Endothelial cell of umbilical vein (primary cell): Measurements from ENCODE around the gene PLA2G6. TPM values are rescaled to one million over a fixed set of nuclear protein-coding genes. Genes with fewer than 3 reads are reported as not detected.

Experiments
- BruUV-seq: library from RNA; stranded (reverse); fragments of 400-500 nt; replicated peaks from 2 replicates; lab custom pipeline; 2021; lab: Mats Ljungman, UMichigan
- CTCF ChIA-PET: fragments of 300-600, 350-600 bp; sonication (Branson Sonifier 250); formaldehyde crosslinking; loops from one replicate; lab custom pipeline; 2021; ENCODE audit warnings: antibody characterized with exemption, inconsistent platforms; lab: Charles Lee
- POLR2A ChIA-PET: fragments of 300-600, 350-600 bp; sonication (Branson Sonifier 250); formaldehyde crosslinking; loops from one replicate; lab custom pipeline; 2021; ENCODE audit warnings: antibody characterized with exemption, inconsistent platforms; lab: Charles Lee
- DNase-seq: peaks from one replicate; pipeline ENCODE4 v3.0.0-alpha.2; 2011; ENCODE audit warnings: low read depth, low spot score
- FAIRE-seq: peaks from 2 replicates; lab custom pipeline; 2011; peaks lifted over from hg19 to GRCh38; lab: Jason Lieb, UNC
- H2AFZ ChIP-seq: 2 replicates; pipeline ENCODE4 v1.6.0; 2012; ENCODE audit warnings: low read depth, low read length, control low read depth, inconsistent platforms
- H3K27ac ChIP-seq: 2 replicates; pipeline ENCODE4 v1.5.1; 2011; ENCODE audit warnings: low read depth, mild to moderate bottlenecking, control low read depth, low read length, moderate library complexity; ENCODE audit not compliant: insufficient read depth
- H3K27me3 ChIP-seq, 2 experiments: 2 replicates each; pipeline versions ENCODE4 v1.6.0 to v1.6.1; 2011; ENCODE audit warnings: low read length in 2 of 2, mixed read lengths in 1 of 2; ENCODE audit not compliant: control insufficient read depth in 2 of 2, insufficient read depth in 2 of 2
- H3K36me3 ChIP-seq, 2 experiments: 2 replicates in 1 of 2; 3 replicates in 1 of 2; pipeline ENCODE4 v1.5.1; 2011; ENCODE audit warnings: low read length in 2 of 2, mild to moderate bottlenecking in 1 of 2, moderate library complexity in 1 of 2; ENCODE audit not compliant: control insufficient read depth in 2 of 2, insufficient read depth in 2 of 2; ENCODE audit errors: extremely low read depth in 1 of 2
- H3K4me1 ChIP-seq: 3 replicates; pipeline ENCODE4 v1.5.1; 2011; ENCODE audit warnings: mild to moderate bottlenecking, low read length; ENCODE audit not compliant: control insufficient read depth, insufficient read depth; ENCODE audit errors: extremely low read depth
- H3K4me2 ChIP-seq: 2 replicates; pipeline ENCODE4 v1.6.1; 2011; ENCODE audit warnings: low read length, control low read depth, mixed read lengths; ENCODE audit not compliant: insufficient read depth
- H3K4me3 ChIP-seq, 3 experiments: fragments of 200-600 bp in 1 of 3; sonication (generic), shearing (Covaris generic) in 1 of 3; replicated peaks in 1 of 3; 2 replicates each; pipeline ENCODE4 v1.5.1; 2011 to 2016; ENCODE audit warnings: control low read depth in 3 of 3, low read length in 3 of 3, mild to moderate bottlenecking in 2 of 3, inconsistent platforms in 1 of 3, low read depth in 1 of 3, moderate library complexity in 1 of 3; ENCODE audit not compliant: insufficient read depth in 1 of 3
- H3K79me2 ChIP-seq: 2 replicates; pipeline ENCODE4 v1.6.0; 2012; ENCODE audit warnings: low read length, inconsistent platforms; ENCODE audit not compliant: control insufficient read depth, insufficient read depth
- H3K9ac ChIP-seq: replicated peaks from 2 replicates; pipeline ENCODE3; 2011; ENCODE audit warnings: low read length, control low read depth; ENCODE audit not compliant: insufficient read depth; ENCODE audit errors: extremely low read depth
- H3K9me1 ChIP-seq: replicated peaks from 3 replicates; pipeline ENCODE4 v1.6.0; 2011; ENCODE audit warnings: mild to moderate bottlenecking, low read length; ENCODE audit not compliant: control insufficient read depth, insufficient read depth; ENCODE audit errors: extremely low read depth
- H3K9me3 ChIP-seq: replicated peaks from 2 replicates; pipeline ENCODE4 v1.5.1; 2012; ENCODE audit warnings: low read length, inconsistent platforms; ENCODE audit not compliant: control insufficient read depth, insufficient read depth
- H4K20me1 ChIP-seq: replicated peaks from 2 replicates; pipeline ENCODE3; 2011; ENCODE audit warnings: mild to moderate bottlenecking, low read length; ENCODE audit not compliant: control insufficient read depth, insufficient read depth; ENCODE audit errors: extremely low read depth
- CTCF ChIP-seq, 2 donors: IDR thresholded peaks; 1 replicate in 1 of 2; 2 replicates in 1 of 2; pipeline ENCODE4 v1.5.1; 2011; ENCODE audit warnings: low read length in 2 of 2, mild to moderate bottlenecking in 2 of 2, moderate library complexity in 2 of 2, control low read depth in 1 of 2, inconsistent platforms in 1 of 2, low read depth in 1 of 2; ENCODE audit not compliant: insufficient read depth in 1 of 2; ENCODE audit errors: extremely low read depth in 1 of 2
- EZH2 ChIP-seq: IDR thresholded peaks from 2 replicates; pipeline ENCODE4 v1.6.1; 2012; ENCODE audit warnings: borderline replicate concordance, low read depth, mild to moderate bottlenecking, moderate library complexity, low read length, inconsistent platforms; ENCODE audit not compliant: severe bottlenecking
- GATA2 ChIP-seq: IDR thresholded peaks from 2 replicates; pipeline ENCODE4 v1.7.0; 2011; ENCODE audit warnings: low read depth, mild to moderate bottlenecking, moderate library complexity, mixed read lengths, low read length; ENCODE audit not compliant: insufficient read length, insufficient read depth
- JUN ChIP-seq: IDR thresholded peaks from 2 replicates; pipeline ENCODE4 v1.6.1; 2011; ENCODE audit warnings: borderline replicate concordance, low read depth; ENCODE audit not compliant: insufficient read length, insufficient read depth
- MAX ChIP-seq: IDR thresholded peaks from 2 replicates; pipeline ENCODE4 v1.6.1; 2011; ENCODE audit not compliant: insufficient read depth, insufficient read length
- MYC ChIP-seq: IDR thresholded peaks from one replicate; pipeline ENCODE4 v1.6.1; 2011; ENCODE audit warnings: mild to moderate bottlenecking, low read depth, low read length
- POLR2A ChIP-seq: IDR thresholded peaks from 2 replicates; pipeline ENCODE4 v1.6.1; 2012; ENCODE audit warnings: low read depth, mild to moderate bottlenecking, control low read depth, low read length
- dilution Hi-C: fragments of 300-500 bp; cut with MboI; formaldehyde crosslinking; loops from one replicate; pipeline ENCODE4 v1.15.0; 2019; ENCODE audit warnings: low sequenced_read_pairs; ENCODE audit not compliant: extremely low pct_ligation_motif_present
- intact Hi-C: fragments of 100-400 bp; cut with micrococcal nuclease; formaldehyde crosslinking; loops from one replicate; pipeline ENCODE4 v1.10.0; 2022
- polyA plus RNA-seq, 4 experiments: library from polyadenylated mRNA; depleted of rRNA in 3 of 4; stranded (reverse) in 3 of 4; unstranded in 1 of 4; fragments of >200 nt; gene quantifications; 2 replicates each; pipeline versions ENCODE4 v1.2.1 to v1.2.3, GENCODE V29; 2011 to 2012; ENCODE audit warnings: missing spikeins in 1 of 4
- total RNA-seq: library from RNA; stranded (reverse); gene quantifications from 2 replicates; pipeline ENCODE4 v1.2.3, GENCODE V29; 2021

The PLA2G6 gene
- total and polyA plus RNA-seq, 2 donors (not counting 3 experiments of a cell fraction or from before 2014, with no cell fraction given): 6.6 to 10.3 TPM

GRCh38 chr22:38073150-38074130 is 108.2 kb downstream of the PLA2G6 start:
- no peaks in the 10 kb centered on the region for H4K20me1 ChIP-seq
- no peak overlapping the region for H3K27ac ChIP-seq
- ChIA-PET POLR2A (no interaction called here), CTCF (interaction anchor here (0.6 to 1.8 kb wide), 8 partner anchors 9 to 608 kb away, joined by 3 to 8 read pairs (median 4); partner anchors contain the start of gene TOMM22)
- no peak for DNase-seq
- no peak overlapping the region for H3K9ac ChIP-seq
- no peaks in the 10 kb centered on the region for H3K79me2 ChIP-seq
- TF ChIP-seq MAX: no peak
- no peaks in the 10 kb centered on the region for H3K9me3 ChIP-seq
- BruUV-seq: no TSS peak
- intact Hi-C loops: no loop called here
- no peak overlapping the region for H3K4me2 ChIP-seq
- dilution Hi-C loops: no loop called here
- H3K4me3 ChIP-seq: no peak overlapping the region
- no peaks in the 10 kb centered on the region for H3K4me1 ChIP-seq
- no peak overlapping the region for H2AFZ ChIP-seq
- no peaks in the 10 kb centered on the region for H3K27me3 ChIP-seq
- no peak for FAIRE-seq
- H3K9me1 ChIP-seq: no peaks in the 10 kb centered on the region
- H3K36me3 ChIP-seq: peaks cover 0 to 8% of the 10 kb centered on the region in 2 experiments

- dilution Hi-C loops (no loop called here), intact Hi-C loops (no loop called here)
- no peaks in the 10 kb centered on the region for H3K79me2 ChIP-seq
- no peaks in the 10 kb centered on the region for H3K4me1 ChIP-seq
- H3K27me3 ChIP-seq: no peaks in the 10 kb centered on the region
- no peak overlapping the region for H3K9ac ChIP-seq
- no peak overlapping the region for H3K4me3 ChIP-seq
- no peaks in the 10 kb centered on the region for H4K20me1 ChIP-seq
- TF ChIP-seq MYC: no peak
- no peak for TF ChIP-seq POLR2A
- no peak for TF ChIP-seq JUN
- TF ChIP-seq EZH2: no peak
- TF ChIP-seq CTCF (IDR thresholded peaks at IDR 0.05; ENCODE audit: extremely low read depth in 1 of 2, insufficient read depth in 1 of 2, low read depth in 1 of 2, low read length in 2 of 2): no peak
- TF ChIP-seq GATA2: no peak
- no peak overlapping the region for H3K4me2 ChIP-seq
- FAIRE-seq: no peak
- CTCF ChIA-PET: interaction anchor here (0.7 to 1.8 kb wide), 3 partner anchors 20 to 326 kb away, joined by 3 to 6 read pairs (median 3); no protein-coding TSS in a partner anchor
- no peaks in the 10 kb centered on the region for H3K9me1 ChIP-seq
- peaks cover 0 to 9% of the 10 kb centered on the region in 2 experiments for H3K36me3 ChIP-seq
- no peak for DNase-seq
- no peak overlapping the region for H2AFZ ChIP-seq
- no peaks in the 10 kb centered on the region for H3K9me3 ChIP-seq
- POLR2A ChIA-PET: no interaction called here
- no TSS peak for BruUV-seq
- no peak overlapping the region for H3K27ac ChIP-seq
Observed at GRCh38 chr22:38072322-38073149, 109.1 kb downstream of the PLA2G6 start.
